Pancreas (tissue), 10 donors: ENCODE data around the gene RUFY3. TPM values are rescaled to one million over a fixed set of nuclear protein-coding genes. Genes with fewer than 3 reads are reported as not detected.

ENCODE experiments used
- ATAC-seq, 4 donors: fragments of 200-7000 bp; cut with Tn5 transposase; one replicate each; pipeline versions ENCODE4 v1.8.0 to v1.9.1; 2020; ENCODE audit warnings: mild to moderate bottlenecking in 4 of 4, moderate library complexity in 4 of 4
- DNase-seq, 6 donors: peaks; one replicate each; pipeline ENCODE4 v3.0.0-alpha.2; 2020
- FAIRE-seq: peaks from 2 replicates; lab custom pipeline; 2012; peaks lifted over from hg19 to GRCh38; lab: Jason Lieb, UNC
- H3K27ac ChIP-seq, 4 donors: fragments of 200-600 bp; sonication (generic); 1 replicate in 3 of 4; 2 replicates in 1 of 4; pipeline versions ENCODE4 v1.5.0 to v1.8.0; 2020
- H3K27me3 ChIP-seq, 4 donors: fragments of 200-600 bp; one replicate each; pipeline ENCODE4 v1.8.0; 2021
- H3K36me3 ChIP-seq, 3 donors: fragments of 200-600 bp; sonication (generic) in 1 of 3; one replicate each; pipeline versions ENCODE4 v1.5.0 to v1.8.0; 2020 to 2021
- H3K4me1 ChIP-seq, 3 donors: fragments of 200-600 bp; one replicate each; pipeline ENCODE4 v1.8.0; 2021
- H3K4me3 ChIP-seq, 4 donors: fragments of 200-600 bp; sonication (generic) in 2 of 4; one replicate each; pipeline versions ENCODE4 v1.5.0 to v1.8.0; 2020 to 2021
- H3K9me3 ChIP-seq, 4 donors: fragments of 200-600 bp; one replicate each; pipeline ENCODE4 v1.8.0; 2021
- WGBS, 2 donors: extraction: QIAGEN DNeasy Blood & Tissue Kit; methylation state at CpG; one replicate each; pipeline ENCODE4 v1.1.7; 2013; 5-methylcytosine and 5-hydroxymethylcytosine counted together
- intact Hi-C, 3 donors: fragments of 100-400 bp; cut with DNase I; formaldehyde crosslinking; loops; one replicate each; pipeline versions ENCODE4 v1.11.1 to v1.14.2; 2022
- polyA plus RNA-seq, 2 donors: library from polyadenylated mRNA; stranded (reverse); fragments of 200-250 nt; gene quantifications; one replicate each; pipeline ENCODE4 v1.2.3, GENCODE V29; 2013
- total RNA-seq, 6 donors: library from RNA; stranded (reverse); fragmentation: NEBNext Ultra II Directional in 4 of 6; extraction: Animal tissue kit (Norgen Biotek cat#: 25700) in 4 of 6; gene quantifications; one replicate each; pipeline versions ENCODE4 v1.2.1 to v1.2.4, GENCODE V29; 2021 to 2023
- TF ChIP-seq, protein P1 (sequence below), 4 donors: fragments of 200-600 bp; sonication (generic) in 3 of 4; IDR thresholded peaks; one replicate each; pipeline versions ENCODE4 v1.5.0 to v1.8.0; 2021; ENCODE audit warnings: antibody characterized with exemption in 4 of 4
- donor health status: healthy with polysubstance abuse.
- donor health status: DM: no; HTN: no; CAD: no; lungs with moderate emphysema.
- donor health status: DM: no; HTN: no; CAD: no.
- donor health status: control.
- donor health status: control.
- donor health status: Bipolar disorder and iron deficiency.
- donor health status: DM: yes; HTN: yes; CAD: no.
- donor health status: DM: no; HTN: no; CAD: no.
- donor health status: DM: no; HTN: no; CAD: no.
- donor health status: DM: yes; HTN: yes; CAD: no.

Gene RUFY3, protein sequence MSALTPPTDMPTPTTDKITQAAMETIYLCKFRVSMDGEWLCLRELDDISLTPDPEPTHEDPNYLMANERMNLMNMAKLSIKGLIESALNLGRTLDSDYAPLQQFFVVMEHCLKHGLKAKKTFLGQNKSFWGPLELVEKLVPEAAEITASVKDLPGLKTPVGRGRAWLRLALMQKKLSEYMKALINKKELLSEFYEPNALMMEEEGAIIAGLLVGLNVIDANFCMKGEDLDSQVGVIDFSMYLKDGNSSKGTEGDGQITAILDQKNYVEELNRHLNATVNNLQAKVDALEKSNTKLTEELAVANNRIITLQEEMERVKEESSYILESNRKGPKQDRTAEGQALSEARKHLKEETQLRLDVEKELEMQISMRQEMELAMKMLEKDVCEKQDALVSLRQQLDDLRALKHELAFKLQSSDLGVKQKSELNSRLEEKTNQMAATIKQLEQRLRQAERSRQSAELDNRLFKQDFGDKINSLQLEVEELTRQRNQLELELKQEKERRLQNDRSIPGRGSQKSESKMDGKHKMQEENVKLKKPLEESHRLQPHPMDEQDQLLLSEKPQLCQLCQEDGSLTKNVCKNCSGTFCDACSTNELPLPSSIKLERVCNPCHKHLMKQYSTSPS
- total RNA-seq (10 to 100 TPM; 18.3 to 42.1 (median 19.8) TPM), polyA plus RNA-seq (10 to 100 TPM; 23.2 to 31.8 TPM)

- Histone ChIP-seq H3K27ac (no peak within 1 kb of the TSS), H3K36me3 (no peaks in the 10 kb centered on the region), H3K4me1 (peaks cover 0 to 4% (median 3%) of the 10 kb centered on the region in 3 donors), H3K9me3 (no peaks in the 10 kb centered on the region), H3K27me3 (no peaks in the 10 kb centered on the region), H3K4me3 (peak within 1 kb of the TSS in 1 of 4 donors; percentile 15)
- intact Hi-C loops, result no loop called here
- ATAC-seq, result peak; percentile 40 to 89 (median 78)
- 72 to 80% methylated on average over 3 of the region's 3 CpGs for WGBS, 2 donors
- FAIRE-seq, result peak; percentile 32
- TF ChIP-seq, protein P1, sequence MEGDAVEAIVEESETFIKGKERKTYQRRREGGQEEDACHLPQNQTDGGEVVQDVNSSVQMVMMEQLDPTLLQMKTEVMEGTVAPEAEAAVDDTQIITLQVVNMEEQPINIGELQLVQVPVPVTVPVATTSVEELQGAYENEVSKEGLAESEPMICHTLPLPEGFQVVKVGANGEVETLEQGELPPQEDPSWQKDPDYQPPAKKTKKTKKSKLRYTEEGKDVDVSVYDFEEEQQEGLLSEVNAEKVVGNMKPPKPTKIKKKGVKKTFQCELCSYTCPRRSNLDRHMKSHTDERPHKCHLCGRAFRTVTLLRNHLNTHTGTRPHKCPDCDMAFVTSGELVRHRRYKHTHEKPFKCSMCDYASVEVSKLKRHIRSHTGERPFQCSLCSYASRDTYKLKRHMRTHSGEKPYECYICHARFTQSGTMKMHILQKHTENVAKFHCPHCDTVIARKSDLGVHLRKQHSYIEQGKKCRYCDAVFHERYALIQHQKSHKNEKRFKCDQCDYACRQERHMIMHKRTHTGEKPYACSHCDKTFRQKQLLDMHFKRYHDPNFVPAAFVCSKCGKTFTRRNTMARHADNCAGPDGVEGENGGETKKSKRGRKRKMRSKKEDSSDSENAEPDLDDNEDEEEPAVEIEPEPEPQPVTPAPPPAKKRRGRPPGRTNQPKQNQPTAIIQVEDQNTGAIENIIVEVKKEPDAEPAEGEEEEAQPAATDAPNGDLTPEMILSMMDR (IDR thresholded peaks at IDR 0.05), result no peak
- DNase-seq, result no peak
These were observed at the start of gene RUFY3 for GRCh38 chr4:70721747-70722146. RUFY3 (plus strand) TSS chr4:70721964; CDS start chr4:70722574, 610 bp downstream.

DNA sequence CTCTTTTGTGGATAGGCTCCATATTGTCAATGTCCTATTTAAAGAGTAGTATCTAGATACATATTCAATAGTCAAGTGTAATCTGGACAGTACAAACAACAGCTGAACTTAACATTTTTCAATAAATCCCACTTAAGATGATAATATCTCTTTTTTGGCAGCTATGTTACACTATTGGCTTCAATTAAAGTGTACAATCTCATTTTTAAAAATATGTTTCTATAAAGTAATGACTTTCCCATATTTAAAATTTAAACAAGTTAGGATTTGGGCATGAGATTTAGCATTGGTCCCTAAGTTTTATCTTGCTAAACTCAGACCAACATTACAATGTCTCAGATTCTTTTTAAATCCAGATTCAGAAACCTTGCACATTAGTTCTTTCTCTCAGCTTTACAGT is 47.6 kb upstream of the RUFY3 start:
- no peak overlapping the region for H3K4me3 ChIP-seq
- H3K9me3 ChIP-seq, result no peaks in the 10 kb centered on the region
- H3K4me1 ChIP-seq, result no peaks in the 10 kb centered on the region
- H3K27me3 ChIP-seq, result no peaks in the 10 kb centered on the region
- no peak overlapping the region for H3K27ac ChIP-seq
- TF ChIP-seq, protein P1 (IDR thresholded peaks at IDR 0.05), result no peak
- ATAC-seq (no peak), FAIRE-seq (no peak), DNase-seq (no peak)
- H3K36me3 ChIP-seq, result no peaks in the 10 kb centered on the region
- intact Hi-C loops, result no loop called here

GRCh38 chr4:70674731-70675130 is 47.0 kb upstream of the RUFY3 start:
- H3K27ac ChIP-seq, result no peak overlapping the region
- intact Hi-C loops, result no loop called here
- no peaks in the 10 kb centered on the region for H3K27me3 ChIP-seq
- no peaks in the 10 kb centered on the region for H3K9me3 ChIP-seq
- TF ChIP-seq, protein P1 (IDR thresholded peaks at IDR 0.05), result no peak
- DNase-seq, result no peak
- H3K36me3 ChIP-seq, result no peaks in the 10 kb centered on the region
- no peak for FAIRE-seq
- no peak for ATAC-seq
- 58 to 65% methylated on average over 1 of the region's 1 CpG for WGBS, 2 donors
- H3K4me1 ChIP-seq, result no peaks in the 10 kb centered on the region
- no peak overlapping the region for H3K4me3 ChIP-seq

GRCh38 chr4:70676554-70677090 is 45.1 kb upstream of the RUFY3 start:
- 86 to 91% methylated on average over 6 of the region's 6 CpGs for WGBS, 2 donors
- no peak for DNase-seq
- no peak for FAIRE-seq
- Histone ChIP-seq H3K27ac (no peak overlapping the region), H3K4me1 (no peaks in the 10 kb centered on the region), H3K27me3 (no peaks in the 10 kb centered on the region), H3K36me3 (no peaks in the 10 kb centered on the region), H3K9me3 (no peaks in the 10 kb centered on the region), H3K4me3 (no peak overlapping the region)
- TF ChIP-seq, protein P1 (IDR thresholded peaks at IDR 0.05), result no peak
- ATAC-seq, result no peak
- intact Hi-C loops, result no loop called here
